ENCODE results near the gene CYBRD1. TPM values are rescaled to one million over a fixed set of nuclear protein-coding genes. Genes with fewer than 3 reads are reported as not detected.

Gene CYBRD1
- total RNA-seq, 1 donor from 2014 or later, result 10.2 TPM

GRCh38 chr2:171595456-171595855 is 73.2 kb downstream of the CYBRD1 start:
- DNase-seq (ENCODE audit: low spot score in 2 of 2) (no peak), FAIRE-seq (no peak)

- FAIRE-seq (no peak), DNase-seq (ENCODE audit: low spot score in 2 of 2) (no peak)
Observed at GRCh38 chr2:171595896-171596295, 73.6 kb downstream of the CYBRD1 start.

GRCh38 chr2:171598713-171599319 is 76.5 kb downstream of the CYBRD1 start:
- FAIRE-seq (no peak), DNase-seq (ENCODE audit: low spot score in 2 of 2) (peak; percentile 29 to 51)

- no peak for DNase-seq (ENCODE audit: low spot score in 2 of 2)
- FAIRE-seq, result no peak
Observed at GRCh38 chr2:171600126-171600525, 77.9 kb downstream of the CYBRD1 start.

- DNase-seq (ENCODE audit: low spot score in 2 of 2), result no peak
- FAIRE-seq, result no peak
Observed at GRCh38 chr2:171602352-171602751, 80.1 kb downstream of the CYBRD1 start.

Small RNA genes lying within 50 kb of the gene (small RNA-seq; reads per million reads assigned to genes)
- not detected for gene AC007969.2
- not detected for gene RPL21P38

Other genes starting within 250 kb of the CYBRD1 start
- gene METTL8, start 88.5 kb upstream of the CYBRD1 start, total RNA-seq, result 23.2 TPM
- 70.5 TPM for gene DCAF17, start 88.2 kb upstream of the CYBRD1 start, total RNA-seq
- 280 TPM for gene DYNC1I2, start 165.0 kb downstream of the CYBRD1 start, total RNA-seq